K562 (cell line): ENCODE results near the gene DEPDC1. TPM values are rescaled to one million over a fixed set of nuclear protein-coding genes. Genes with fewer than 3 reads are reported as not detected.

ENCODE experiments used
- ATAC-seq: fragments of 200-7000 bp; cut with Tn5 transposase; 3 replicates; pipeline ENCODE4 v1.9.1; 2020; ENCODE audit warnings: moderate library complexity
- BruUV-seq: library from RNA; stranded (reverse); fragments of 400-500 nt; replicated peaks from 2 replicates; lab custom pipeline; 2021; lab: Mats Ljungman, UMichigan
- CTCF ChIA-PET: fragments of 300-600 bp; formaldehyde crosslinking; extraction: SDS; loops from one replicate; lab custom pipeline; 2021; ENCODE audit warnings: low intra/inter-chr PET ratio; lab: Yijun Ruan, JAX
- POLR2A ChIA-PET: fragments of 300-600, 350-650 bp; sonication (Branson Sonifier 250); formaldehyde crosslinking; extraction: SDS; loops from one replicate; lab custom pipeline; 2021; ENCODE audit warnings: antibody characterized with exemption, inconsistent platforms; lab: Yijun Ruan, JAX
- DNase-seq, 4 experiments: peaks; one replicate each; pipeline versions ENCODE4 v3.0.0 to v3.0.0-alpha.2; 2011 to 2018; ENCODE audit warnings: low spot score in 3 of 4, mixed read lengths in 3 of 4; ENCODE audit errors: extremely low read depth in 1 of 4
- FAIRE-seq: peaks from 2 replicates; lab custom pipeline; 2011; peaks lifted over from hg19 to GRCh38; lab: Jason Lieb, UNC
- H2AFZ ChIP-seq: 2 replicates; pipeline ENCODE4 v1.6.0; 2011; ENCODE audit warnings: low read depth, low read length, control low read depth, inconsistent platforms
- H3K27ac ChIP-seq: fragments of 200-600 bp; 3 replicates; pipeline ENCODE4 v1.8.0; 2011; ENCODE audit warnings: low read depth, mild to moderate bottlenecking, control low read depth, inconsistent platforms, low read length, moderate library complexity, mixed read lengths; ENCODE audit errors: extremely low read depth
- H3K27me3 ChIP-seq, 2 experiments: fragments of 300-600 bp in 1 of 2; 2 replicates in 1 of 2; 3 replicates in 1 of 2; pipeline versions ENCODE4 v1.6.0 to v1.8.0; 2011; ENCODE audit warnings: inconsistent platforms in 2 of 2, low read length in 2 of 2, mild to moderate bottlenecking in 1 of 2, mixed read lengths in 1 of 2, moderate library complexity in 1 of 2; ENCODE audit not compliant: control insufficient read depth in 2 of 2, insufficient read depth in 2 of 2
- H3K36me3 ChIP-seq: fragments of 300-600 bp; 3 replicates; pipeline ENCODE4 v1.8.0; 2011; ENCODE audit warnings: mild to moderate bottlenecking, low read length, inconsistent platforms; ENCODE audit not compliant: control insufficient read depth, insufficient read depth
- H3K4me1 ChIP-seq, 2 experiments: fragments of 200-600 bp in 1 of 2; replicated peaks in 1 of 2; 2 replicates in 1 of 2; 3 replicates in 1 of 2; pipeline versions ENCODE4 v1.5.1 to v1.8.0; 2011; ENCODE audit warnings: inconsistent platforms in 2 of 2, low read length in 2 of 2, mild to moderate bottlenecking in 1 of 2, mixed read lengths in 1 of 2, moderate library complexity in 1 of 2; ENCODE audit not compliant: control insufficient read depth in 2 of 2, insufficient read depth in 2 of 2
- H3K4me2 ChIP-seq: 2 replicates; pipeline ENCODE4 v1.6.1; 2011; ENCODE audit warnings: low read length, control low read depth, inconsistent platforms, mixed read lengths; ENCODE audit not compliant: insufficient read depth
- H3K4me3 ChIP-seq: fragments of 200-600 bp; sonication (generic), shearing (Covaris generic); 2 replicates; pipeline ENCODE4 v1.5.1; 2016; ENCODE audit warnings: control low read depth, inconsistent platforms
- H3K79me2 ChIP-seq: fragments of 200-600 bp; 3 replicates; pipeline ENCODE4 v1.8.0; 2011; ENCODE audit warnings: low read length, inconsistent platforms; ENCODE audit not compliant: control insufficient read depth, insufficient read depth
- H3K9ac ChIP-seq, 2 experiments: 2 replicates each; pipeline versions ENCODE4 v1.6.0 to v1.6.1; 2011; ENCODE audit warnings: low read depth in 2 of 2, low read length in 2 of 2, control low read depth in 1 of 2, inconsistent platforms in 1 of 2, mild to moderate bottlenecking in 1 of 2, mixed read lengths in 1 of 2; ENCODE audit not compliant: insufficient read depth in 1 of 2
- H3K9me1 ChIP-seq: one replicate; pipeline ENCODE4 v1.6.0; 2011; ENCODE audit warnings: inconsistent platforms, mild to moderate bottlenecking, low read length, moderate library complexity; ENCODE audit not compliant: control insufficient read depth, insufficient read depth
- H3K9me3 ChIP-seq: replicated peaks from 2 replicates; pipeline ENCODE4 v1.5.1; 2011; ENCODE audit warnings: low read depth, low read length, inconsistent platforms; ENCODE audit not compliant: control insufficient read depth, insufficient read depth
- H4K20me1 ChIP-seq: replicated peaks from 2 replicates; pipeline ENCODE4 v1.6.1; 2011; ENCODE audit warnings: low read length, inconsistent platforms, mixed read lengths; ENCODE audit not compliant: control insufficient read depth, insufficient read depth
- BDP1 ChIP-seq: IDR thresholded peaks from 3 replicates; pipeline ENCODE4 v1.6.1; 2011; ENCODE audit not compliant: insufficient read length, insufficient read depth
- ETV1 ChIP-seq: fragments of 450-650 bp; conservative IDR thresholded peaks from 2 replicates; pipeline ENCODE4 v1.6.1; 2016; ENCODE audit warnings: missing genetic modification characterization, control low read depth, low read depth, missing compliant biosample characterization
- HMGN3 ChIP-seq: IDR thresholded peaks from 2 replicates; pipeline ENCODE4 v1.6.1; 2011; ENCODE audit warnings: borderline replicate concordance, low read depth, mild to moderate bottlenecking, mixed read lengths, low read length; ENCODE audit not compliant: insufficient read length; ENCODE audit errors: extremely low read depth
- KAT8 ChIP-seq: fragments of 450-650 bp; IDR thresholded peaks from 2 replicates; pipeline ENCODE4 v1.6.1; 2016; ENCODE audit warnings: low read depth, mild to moderate bottlenecking
- LEF1 ChIP-seq: fragments of 450-650 bp; IDR thresholded peaks from 2 replicates; pipeline ENCODE4 v1.6.1; 2016; ENCODE audit warnings: mild to moderate bottlenecking
- WGBS: fragments of 100-300 bp; shearing (Covaris generic); methylation state at CpG from one replicate; pipeline ENCODE4 v1.1.6; 2016; ENCODE audit warnings: low coverage, mixed read lengths; ENCODE audit not compliant: insufficient coverage; ENCODE audit errors: missing lambda C conversion rate; 5-methylcytosine and 5-hydroxymethylcytosine counted together
- in situ Hi-C: fragments of 300-500 bp; cut with MboI; formaldehyde crosslinking; loops from 4 replicates; pipeline ENCODE4 v1.15.0; 2018; ENCODE audit warnings: inconsistent platforms, mixed read lengths
- intact Hi-C: fragments of 100-400 bp; cut with micrococcal nuclease; formaldehyde crosslinking; loops from 2 replicates; pipeline ENCODE4 v1.14.2; 2022
- polyA plus RNA-seq, 8 experiments: library from polyadenylated mRNA; depleted of rRNA in 4 of 8; stranded (reverse) in 5 of 8; unstranded in 3 of 8; fragments of >200 nt; fragmentation: Nextera tagmentation in 2 of 8; fragmentation: Illumina TruSeq in 1 of 8; extraction: Ambion mirVana in 2 of 8; extraction: Trizol in 1 of 8; gene quantifications; 2 replicates each; pipeline versions ENCODE4 v1.2.1 to v1.2.3, GENCODE V29; 2011 to 2014; ENCODE audit warnings: inconsistent platforms in 1 of 8, missing spikeins in 1 of 8
- total RNA-seq, 7 experiments: library from RNA; depleted of rRNA in 6 of 7; stranded (reverse); fragments of >200 nt in 6 of 7; fragmentation: Illumina TruSeq in 2 of 7; extraction: Trizol in 2 of 7; gene quantifications; 2 replicates each; pipeline versions ENCODE4 v1.2.1 to v1.2.3, GENCODE V29; 2011 to 2021; ENCODE audit warnings: low replicate concordance in 1 of 7
- TF ChIP-seq, protein P1 (sequence below): IDR thresholded peaks from 2 replicates; pipeline ENCODE4 v1.6.1; 2016; ENCODE audit warnings: missing genetic modification characterization, missing compliant biosample characterization
- TF ChIP-seq, protein P2 (sequence below): fragments of 200-600 bp; sonication (generic); IDR thresholded peaks from one replicate; pipeline ENCODE4 v1.6.1; 2012; ENCODE audit warnings: mild to moderate bottlenecking, low read depth, low read length, inconsistent platforms

Gene DEPDC1
- total and polyA plus RNA-seq, 9 of the 15 experiments (the other 6 are each of a cell fraction or from before 2014, with no cell fraction given): 9.9 to 28.3 (median 17.8) TPM

DNA sequence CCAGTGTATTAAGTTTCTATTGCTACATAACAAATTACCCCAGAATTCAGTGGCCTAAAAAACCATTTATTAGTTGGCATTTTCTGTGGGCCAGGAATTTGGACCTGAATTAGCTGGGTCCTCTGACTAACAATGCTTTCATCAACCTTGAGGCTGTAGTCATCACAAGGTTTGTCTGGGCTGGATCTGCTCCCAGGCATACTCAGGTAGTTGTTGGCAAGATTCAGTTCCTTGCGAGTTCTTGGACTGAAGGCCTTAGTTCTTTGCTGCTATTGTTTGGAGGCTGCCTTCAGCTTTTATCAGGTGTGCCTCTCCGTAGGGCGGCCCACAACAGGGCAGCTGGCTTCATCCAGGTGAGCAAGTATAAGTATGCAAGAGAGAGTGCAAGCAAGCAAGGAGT is 31.4 kb upstream of the DEPDC1 start:
- Histone ChIP-seq H3K9me1 (no peaks in the 10 kb centered on the region), H3K4me3 (no peak overlapping the region), H3K9me3 (no peaks in the 10 kb centered on the region), H3K36me3 (no peaks in the 10 kb centered on the region), H3K27ac (no peak overlapping the region), H3K4me1 (no peaks in the 10 kb centered on the region), H4K20me1 (no peaks in the 10 kb centered on the region), H3K9ac (no peak overlapping the region), H3K4me2 (no peak overlapping the region), H3K27me3 (no peaks in the 10 kb centered on the region), H2AFZ (no peak overlapping the region), H3K79me2 (no peaks in the 10 kb centered on the region)
- POLR2A ChIA-PET: no interaction called here
- no peak for FAIRE-seq
- DNase-seq: no peak
- no peak for ATAC-seq
- in situ Hi-C loops (no loop called here), intact Hi-C loops (no loop called here)
- no TSS peak for BruUV-seq
- 0% methylated on average over 3 of the region's 3 CpGs for WGBS
- CTCF ChIA-PET: no interaction called here
- TF ChIP-seq KAT8 (no peak), LEF1 (no peak), ETV1 (tag) (no peak), BDP1 (no peak), HMGN3 (no peak)
- TF ChIP-seq, protein P1, sequence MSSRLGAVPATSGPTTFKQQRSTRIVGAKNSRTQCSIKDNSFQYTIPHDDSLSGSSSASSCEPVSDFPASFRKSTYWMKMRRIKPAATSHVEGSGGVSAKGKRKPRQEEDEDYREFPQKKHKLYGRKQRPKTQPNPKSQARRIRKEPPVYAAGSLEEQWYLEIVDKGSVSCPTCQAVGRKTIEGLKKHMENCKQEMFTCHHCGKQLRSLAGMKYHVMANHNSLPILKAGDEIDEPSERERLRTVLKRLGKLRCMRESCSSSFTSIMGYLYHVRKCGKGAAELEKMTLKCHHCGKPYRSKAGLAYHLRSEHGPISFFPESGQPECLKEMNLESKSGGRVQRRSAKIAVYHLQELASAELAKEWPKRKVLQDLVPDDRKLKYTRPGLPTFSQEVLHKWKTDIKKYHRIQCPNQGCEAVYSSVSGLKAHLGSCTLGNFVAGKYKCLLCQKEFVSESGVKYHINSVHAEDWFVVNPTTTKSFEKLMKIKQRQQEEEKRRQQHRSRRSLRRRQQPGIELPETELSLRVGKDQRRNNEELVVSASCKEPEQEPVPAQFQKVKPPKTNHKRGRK (tag): no peak
- TF ChIP-seq, protein P2, sequence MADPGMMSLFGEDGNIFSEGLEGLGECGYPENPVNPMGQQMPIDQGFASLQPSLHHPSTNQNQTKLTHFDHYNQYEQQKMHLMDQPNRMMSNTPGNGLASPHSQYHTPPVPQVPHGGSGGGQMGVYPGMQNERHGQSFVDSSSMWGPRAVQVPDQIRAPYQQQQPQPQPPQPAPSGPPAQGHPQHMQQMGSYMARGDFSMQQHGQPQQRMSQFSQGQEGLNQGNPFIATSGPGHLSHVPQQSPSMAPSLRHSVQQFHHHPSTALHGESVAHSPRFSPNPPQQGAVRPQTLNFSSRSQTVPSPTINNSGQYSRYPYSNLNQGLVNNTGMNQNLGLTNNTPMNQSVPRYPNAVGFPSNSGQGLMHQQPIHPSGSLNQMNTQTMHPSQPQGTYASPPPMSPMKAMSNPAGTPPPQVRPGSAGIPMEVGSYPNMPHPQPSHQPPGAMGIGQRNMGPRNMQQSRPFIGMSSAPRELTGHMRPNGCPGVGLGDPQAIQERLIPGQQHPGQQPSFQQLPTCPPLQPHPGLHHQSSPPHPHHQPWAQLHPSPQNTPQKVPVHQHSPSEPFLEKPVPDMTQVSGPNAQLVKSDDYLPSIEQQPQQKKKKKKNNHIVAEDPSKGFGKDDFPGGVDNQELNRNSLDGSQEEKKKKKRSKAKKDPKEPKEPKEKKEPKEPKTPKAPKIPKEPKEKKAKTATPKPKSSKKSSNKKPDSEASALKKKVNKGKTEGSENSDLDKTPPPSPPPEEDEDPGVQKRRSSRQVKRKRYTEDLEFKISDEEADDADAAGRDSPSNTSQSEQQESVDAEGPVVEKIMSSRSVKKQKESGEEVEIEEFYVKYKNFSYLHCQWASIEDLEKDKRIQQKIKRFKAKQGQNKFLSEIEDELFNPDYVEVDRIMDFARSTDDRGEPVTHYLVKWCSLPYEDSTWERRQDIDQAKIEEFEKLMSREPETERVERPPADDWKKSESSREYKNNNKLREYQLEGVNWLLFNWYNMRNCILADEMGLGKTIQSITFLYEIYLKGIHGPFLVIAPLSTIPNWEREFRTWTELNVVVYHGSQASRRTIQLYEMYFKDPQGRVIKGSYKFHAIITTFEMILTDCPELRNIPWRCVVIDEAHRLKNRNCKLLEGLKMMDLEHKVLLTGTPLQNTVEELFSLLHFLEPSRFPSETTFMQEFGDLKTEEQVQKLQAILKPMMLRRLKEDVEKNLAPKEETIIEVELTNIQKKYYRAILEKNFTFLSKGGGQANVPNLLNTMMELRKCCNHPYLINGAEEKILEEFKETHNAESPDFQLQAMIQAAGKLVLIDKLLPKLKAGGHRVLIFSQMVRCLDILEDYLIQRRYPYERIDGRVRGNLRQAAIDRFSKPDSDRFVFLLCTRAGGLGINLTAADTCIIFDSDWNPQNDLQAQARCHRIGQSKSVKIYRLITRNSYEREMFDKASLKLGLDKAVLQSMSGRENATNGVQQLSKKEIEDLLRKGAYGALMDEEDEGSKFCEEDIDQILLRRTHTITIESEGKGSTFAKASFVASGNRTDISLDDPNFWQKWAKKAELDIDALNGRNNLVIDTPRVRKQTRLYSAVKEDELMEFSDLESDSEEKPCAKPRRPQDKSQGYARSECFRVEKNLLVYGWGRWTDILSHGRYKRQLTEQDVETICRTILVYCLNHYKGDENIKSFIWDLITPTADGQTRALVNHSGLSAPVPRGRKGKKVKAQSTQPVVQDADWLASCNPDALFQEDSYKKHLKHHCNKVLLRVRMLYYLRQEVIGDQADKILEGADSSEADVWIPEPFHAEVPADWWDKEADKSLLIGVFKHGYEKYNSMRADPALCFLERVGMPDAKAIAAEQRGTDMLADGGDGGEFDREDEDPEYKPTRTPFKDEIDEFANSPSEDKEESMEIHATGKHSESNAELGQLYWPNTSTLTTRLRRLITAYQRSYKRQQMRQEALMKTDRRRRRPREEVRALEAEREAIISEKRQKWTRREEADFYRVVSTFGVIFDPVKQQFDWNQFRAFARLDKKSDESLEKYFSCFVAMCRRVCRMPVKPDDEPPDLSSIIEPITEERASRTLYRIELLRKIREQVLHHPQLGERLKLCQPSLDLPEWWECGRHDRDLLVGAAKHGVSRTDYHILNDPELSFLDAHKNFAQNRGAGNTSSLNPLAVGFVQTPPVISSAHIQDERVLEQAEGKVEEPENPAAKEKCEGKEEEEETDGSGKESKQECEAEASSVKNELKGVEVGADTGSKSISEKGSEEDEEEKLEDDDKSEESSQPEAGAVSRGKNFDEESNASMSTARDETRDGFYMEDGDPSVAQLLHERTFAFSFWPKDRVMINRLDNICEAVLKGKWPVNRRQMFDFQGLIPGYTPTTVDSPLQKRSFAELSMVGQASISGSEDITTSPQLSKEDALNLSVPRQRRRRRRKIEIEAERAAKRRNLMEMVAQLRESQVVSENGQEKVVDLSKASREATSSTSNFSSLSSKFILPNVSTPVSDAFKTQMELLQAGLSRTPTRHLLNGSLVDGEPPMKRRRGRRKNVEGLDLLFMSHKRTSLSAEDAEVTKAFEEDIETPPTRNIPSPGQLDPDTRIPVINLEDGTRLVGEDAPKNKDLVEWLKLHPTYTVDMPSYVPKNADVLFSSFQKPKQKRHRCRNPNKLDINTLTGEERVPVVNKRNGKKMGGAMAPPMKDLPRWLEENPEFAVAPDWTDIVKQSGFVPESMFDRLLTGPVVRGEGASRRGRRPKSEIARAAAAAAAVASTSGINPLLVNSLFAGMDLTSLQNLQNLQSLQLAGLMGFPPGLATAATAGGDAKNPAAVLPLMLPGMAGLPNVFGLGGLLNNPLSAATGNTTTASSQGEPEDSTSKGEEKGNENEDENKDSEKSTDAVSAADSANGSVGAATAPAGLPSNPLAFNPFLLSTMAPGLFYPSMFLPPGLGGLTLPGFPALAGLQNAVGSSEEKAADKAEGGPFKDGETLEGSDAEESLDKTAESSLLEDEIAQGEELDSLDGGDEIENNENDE: no peak
